Ishikawa (cell line): ENCODE results near the gene BACH2.

Experiments
- CEBPB ChIP-seq: IDR thresholded peaks from 2 replicates; pipeline ENCODE4 v1.6.1; 2012
- FOXM1 ChIP-seq: IDR thresholded peaks from 2 replicates; pipeline ENCODE4 v1.6.1; 2012; ENCODE audit warnings: low read depth, borderline replicate concordance
- RAD21 ChIP-seq: IDR thresholded peaks from 2 replicates; pipeline ENCODE4 v1.6.1; 2012; ENCODE audit warnings: low read depth
- TCF12 ChIP-seq: IDR thresholded peaks from 2 replicates; pipeline ENCODE4 v1.6.1; 2012; ENCODE audit warnings: low read depth

GRCh38 chr6:89980353-89980752 is 316.3 kb downstream of the BACH2 start:
- TF ChIP-seq CEBPB (no peak), TCF12 (no peak), RAD21 (no peak), FOXM1 (no peak)
